ENCODE measurements around the gene TNKS1BP1.

Gene TNKS1BP1

DNA sequence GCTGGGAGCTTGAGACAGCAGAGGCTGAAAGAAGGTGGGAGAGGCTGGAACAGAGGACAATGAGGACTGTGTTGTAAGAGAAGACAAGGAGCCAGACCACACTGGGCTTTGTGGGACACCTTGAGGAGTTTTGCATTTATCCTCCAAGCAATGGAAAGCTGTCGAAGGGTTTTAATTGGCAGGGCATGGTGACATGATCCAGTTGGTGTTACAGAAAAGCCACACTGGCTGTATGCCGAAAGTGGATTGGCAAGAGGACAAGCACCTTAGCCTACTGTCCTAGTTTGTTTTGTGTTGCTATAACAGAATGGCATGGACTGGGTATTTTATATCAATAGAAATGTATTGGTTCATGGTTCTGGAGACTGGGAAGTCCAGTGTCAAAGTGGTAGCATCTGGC lies 73.7 kb downstream of the TNKS1BP1 start:
- no peak for DNase-seq
